Omental fat pad (tissue), 4 donors: ENCODE measurements around the gene BMP15. TPM values are rescaled to one million over a fixed set of nuclear protein-coding genes. Genes with fewer than 3 reads are reported as not detected.

ENCODE experiments used
- ATAC-seq: fragments of 150-250 bp; one replicate; pipeline ENCODE4 v1.9.1; 2016; ENCODE audit warnings: mild to moderate bottlenecking, moderate library complexity; ENCODE audit not compliant: low FRiP score
- DNase-seq: peaks from one replicate; pipeline ENCODE4 v3.0.0-alpha.2; 2019; ENCODE audit warnings: low spot score
- CTCF ChIP-seq, 3 donors: fragments of 450-650 bp; IDR thresholded peaks; one replicate each; pipeline ENCODE4 v1.5.1; 2016 to 2017; ENCODE audit warnings: antibody characterized with exemption in 3 of 3, mild to moderate bottlenecking in 3 of 3, moderate library complexity in 2 of 3
- total RNA-seq, 4 donors: library from RNA; depleted of rRNA; stranded (reverse); fragments of >200 nt; gene quantifications; one replicate each; pipeline ENCODE4 v1.1.0, GENCODE V29; 2016

BMP15 gene
- total RNA-seq, 4 donors from 2014 or later: not detected

DNA sequence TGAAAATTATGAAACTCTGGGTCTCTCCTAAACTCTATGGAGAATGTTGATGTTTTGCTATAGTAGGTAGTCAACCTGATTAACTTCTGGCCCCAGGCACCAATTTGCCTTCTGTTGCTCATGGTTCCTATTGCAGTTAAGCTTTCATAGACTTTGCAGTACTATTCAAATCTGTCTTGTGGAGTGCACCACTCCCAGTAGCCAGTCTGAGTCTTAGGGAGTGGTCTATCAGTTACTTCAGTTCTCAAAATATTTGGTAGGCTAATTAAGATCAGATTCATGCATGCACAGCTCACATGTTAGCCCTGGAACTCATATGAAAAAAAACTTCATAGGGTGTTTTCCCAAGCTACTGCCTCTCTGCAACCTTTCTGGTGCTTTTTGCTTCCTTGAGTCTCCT lies 53.3 kb downstream of the BMP15 start:
- no peak for TF ChIP-seq CTCF (IDR thresholded peaks at IDR 0.05)
- ATAC-seq (no peak), DNase-seq (no peak)

Other genes with a start within 250 kb of the BMP15 start
- gene SHROOM4, start 96.5 kb upstream of the BMP15 start, total RNA-seq: 10 to 100 TPM in 3 of 4 donors, 1 to 10 TPM in 1; 6.3 to 54.7 (median 35.4) TPM